ENCODE results near the gene DDX27.
A peak's percentile ranks its signal among the peaks of the same experiment; 100 is the strongest.

The DDX27 gene

GRCh38 chr20:49228676-49229075 is 9.5 kb downstream of the DDX27 start:
- no peaks in the 10 kb centered on the region for H3K9me3 ChIP-seq (ENCODE audit: control insufficient read depth in 1 of 2, low read length in 2 of 2)
- H3K4me3 ChIP-seq (ENCODE audit: low read depth in 1 of 2, low read length in 2 of 2): no peak overlapping the region
- H3K36me3 ChIP-seq (ENCODE audit: control insufficient read depth in 1 of 2, insufficient read depth in 2 of 2, low read length in 2 of 2): peaks cover 44 to 81% of the 10 kb centered on the region in 2 donors
- no peak overlapping the region for H3K27ac ChIP-seq (ENCODE audit: low read depth, low read length)
- H3K4me1 ChIP-seq (ENCODE audit: control insufficient read depth in 1 of 2, insufficient read depth in 2 of 2, low read length in 2 of 2): peaks cover 13 to 15% of the 10 kb centered on the region in 2 donors
- H3K27me3 ChIP-seq (ENCODE audit: control insufficient read depth in 1 of 2, insufficient read depth in 2 of 2, low read length in 2 of 2): no peaks in the 10 kb centered on the region
- no peak overlapping the region for H3K9ac ChIP-seq (ENCODE audit: low read depth in 1 of 2, low read length in 2 of 2)

DNA sequence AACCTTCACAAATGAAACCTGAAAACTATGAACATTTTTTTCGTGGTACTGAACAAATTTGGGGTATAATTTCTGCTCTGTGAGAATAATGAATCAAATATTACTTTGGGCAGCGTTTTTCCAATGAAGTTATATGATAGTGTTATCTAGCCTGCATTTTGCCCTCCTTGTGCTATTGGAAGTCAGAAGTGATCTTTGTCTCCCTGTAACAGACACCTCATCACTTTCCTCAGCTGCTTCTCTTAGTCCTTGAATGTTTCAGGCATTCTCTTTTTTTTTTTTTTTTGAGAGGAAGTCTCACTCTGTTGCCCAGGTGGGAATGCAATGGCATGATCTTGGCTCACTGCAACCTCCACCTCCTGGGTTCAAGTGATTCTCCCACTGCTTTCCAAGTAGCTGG is 10.2 kb downstream of the DDX27 start:
- Histone ChIP-seq H3K9me3 (ENCODE audit: control insufficient read depth in 1 of 2, low read length in 2 of 2) (no peaks in the 10 kb centered on the region), H3K4me1 (ENCODE audit: control insufficient read depth in 1 of 2, insufficient read depth in 2 of 2, low read length in 2 of 2) (peaks cover 13 to 15% of the 10 kb centered on the region in 2 donors), H3K27me3 (ENCODE audit: control insufficient read depth in 1 of 2, insufficient read depth in 2 of 2, low read length in 2 of 2) (no peaks in the 10 kb centered on the region), H3K9ac (ENCODE audit: low read depth in 1 of 2, low read length in 2 of 2) (no peak overlapping the region), H3K27ac (ENCODE audit: low read depth, low read length) (no peak overlapping the region), H3K4me3 (ENCODE audit: low read depth in 1 of 2, low read length in 2 of 2) (no peak overlapping the region), H3K36me3 (ENCODE audit: control insufficient read depth in 1 of 2, insufficient read depth in 2 of 2, low read length in 2 of 2) (peaks cover 44 to 81% of the 10 kb centered on the region in 2 donors)

GRCh38 chr20:49230021-49230420 is 10.8 kb downstream of the DDX27 start:
- H3K36me3 ChIP-seq (ENCODE audit: control insufficient read depth in 1 of 2, insufficient read depth in 2 of 2, low read length in 2 of 2): peaks cover 45 to 81% of the 10 kb centered on the region in 2 donors
- H3K9ac ChIP-seq (ENCODE audit: low read depth in 1 of 2, low read length in 2 of 2): no peak overlapping the region
- no peak overlapping the region for H3K27ac ChIP-seq (ENCODE audit: low read depth, low read length)

DNA sequence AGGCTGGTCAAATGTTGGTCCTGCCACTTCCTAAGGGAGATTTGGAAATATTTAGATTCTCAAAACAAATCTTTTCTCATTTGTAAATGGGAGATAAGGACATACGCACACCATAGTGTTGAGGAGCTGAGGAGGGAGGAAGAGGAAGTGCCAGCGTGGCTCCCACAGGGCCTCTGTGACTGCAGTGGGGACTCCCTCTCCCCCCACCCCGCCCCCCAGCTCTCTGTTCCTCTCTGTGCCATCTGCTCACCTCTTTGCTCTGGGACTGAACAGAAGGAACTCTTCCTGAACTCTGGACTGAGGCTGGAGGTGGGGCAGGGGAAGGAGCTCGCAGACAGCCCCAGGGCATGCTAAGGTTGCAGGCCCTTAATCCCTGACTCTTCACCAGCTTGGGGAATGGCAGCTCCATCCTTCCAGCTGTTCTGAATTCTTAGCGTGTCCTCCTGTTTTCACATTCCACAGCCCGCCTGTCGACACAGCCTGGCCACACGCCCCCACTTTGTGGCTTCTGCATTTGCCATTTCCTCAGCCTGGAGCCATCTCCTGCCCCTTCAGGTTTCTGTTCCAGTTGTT is 11.4 kb downstream of the DDX27 start:
- H3K9ac ChIP-seq (ENCODE audit: low read depth in 1 of 2, low read length in 2 of 2): no peak overlapping the region
- peak overlapping the region; percentile 14 for H3K27ac ChIP-seq (ENCODE audit: low read depth, low read length)

More at GRCh38 chr20:49230021-49230420, 10.8 kb downstream of the DDX27 start:
- Histone ChIP-seq H3K4me3 (ENCODE audit: low read depth in 1 of 2, low read length in 2 of 2) (no peak overlapping the region), H3K4me1 (ENCODE audit: control insufficient read depth in 1 of 2, insufficient read depth in 2 of 2, low read length in 2 of 2) (peaks cover 13 to 15% of the 10 kb centered on the region in 2 donors), H3K27me3 (ENCODE audit: control insufficient read depth in 1 of 2, insufficient read depth in 2 of 2, low read length in 2 of 2) (no peaks in the 10 kb centered on the region), H3K9me3 (ENCODE audit: control insufficient read depth in 1 of 2, low read length in 2 of 2) (no peaks in the 10 kb centered on the region)

DNA sequence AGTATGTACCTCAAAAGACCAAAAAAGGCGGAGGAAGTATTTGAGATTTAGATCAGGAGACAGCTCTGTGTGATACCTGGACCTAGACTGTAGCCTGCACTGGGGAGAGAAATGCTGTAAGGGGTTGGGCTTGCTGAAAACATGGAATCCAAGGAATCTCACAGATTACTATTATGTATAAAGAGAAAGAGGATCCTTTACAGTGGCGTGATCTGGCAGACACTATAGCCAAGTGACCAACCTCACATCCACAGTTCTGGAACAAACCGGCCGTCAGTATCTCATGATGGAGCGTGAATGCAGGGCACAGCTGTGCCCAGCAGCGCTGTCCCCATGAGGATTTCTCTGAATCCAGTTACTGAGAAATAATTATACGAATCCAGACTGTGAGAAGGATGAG is 12.3 kb downstream of the DDX27 start:
- Histone ChIP-seq H3K36me3 (ENCODE audit: control insufficient read depth in 1 of 2, insufficient read depth in 2 of 2, low read length in 2 of 2) (peaks cover 47 to 80% of the 10 kb centered on the region in 2 donors), H3K27ac (ENCODE audit: low read depth, low read length) (no peak overlapping the region), H3K4me3 (ENCODE audit: low read depth in 1 of 2, low read length in 2 of 2) (no peak overlapping the region), H3K4me1 (ENCODE audit: control insufficient read depth in 1 of 2, insufficient read depth in 2 of 2, low read length in 2 of 2) (peaks cover 13 to 15% of the 10 kb centered on the region in 2 donors), H3K9ac (ENCODE audit: low read depth in 1 of 2, low read length in 2 of 2) (no peak overlapping the region), H3K9me3 (ENCODE audit: control insufficient read depth in 1 of 2, low read length in 2 of 2) (no peaks in the 10 kb centered on the region), H3K27me3 (ENCODE audit: control insufficient read depth in 1 of 2, insufficient read depth in 2 of 2, low read length in 2 of 2) (no peaks in the 10 kb centered on the region)

More for the DNA sequence above, 11.4 kb downstream of the DDX27 start:
- H3K9me3 ChIP-seq (ENCODE audit: control insufficient read depth in 1 of 2, low read length in 2 of 2): no peaks in the 10 kb centered on the region
- no peak overlapping the region for H3K4me3 ChIP-seq (ENCODE audit: low read depth in 1 of 2, low read length in 2 of 2)
- peaks cover 13 to 15% of the 10 kb centered on the region in 2 donors for H3K4me1 ChIP-seq (ENCODE audit: control insufficient read depth in 1 of 2, insufficient read depth in 2 of 2, low read length in 2 of 2)
- H3K36me3 ChIP-seq (ENCODE audit: control insufficient read depth in 1 of 2, insufficient read depth in 2 of 2, low read length in 2 of 2): peaks cover 48 to 80% of the 10 kb centered on the region in 2 donors
- no peaks in the 10 kb centered on the region for H3K27me3 ChIP-seq (ENCODE audit: control insufficient read depth in 1 of 2, insufficient read depth in 2 of 2, low read length in 2 of 2)

DNA sequence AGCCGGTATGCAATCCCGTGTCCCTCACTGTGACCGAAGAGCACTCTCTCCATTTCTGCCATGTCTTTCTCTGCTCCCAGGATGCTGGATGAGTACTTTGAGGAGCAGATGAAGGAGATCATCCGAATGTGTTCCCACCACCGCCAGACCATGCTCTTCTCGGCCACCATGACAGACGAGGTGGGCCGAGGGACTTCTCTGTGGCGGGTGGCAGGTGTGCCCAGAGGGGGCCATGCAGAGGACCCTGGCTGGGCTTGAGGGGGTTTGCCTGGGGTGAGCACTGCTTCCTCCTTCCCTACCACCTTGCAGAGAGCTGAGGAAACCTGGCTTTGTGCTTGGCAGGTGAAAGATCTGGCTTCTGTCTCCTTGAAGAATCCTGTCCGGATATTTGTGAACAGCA is 14.0 kb downstream of the DDX27 start:
- H3K4me1 ChIP-seq (ENCODE audit: control insufficient read depth in 1 of 2, insufficient read depth in 2 of 2, low read length in 2 of 2): peaks cover 13 to 23% of the 10 kb centered on the region in 2 donors
- H3K36me3 ChIP-seq (ENCODE audit: control insufficient read depth in 1 of 2, insufficient read depth in 2 of 2, low read length in 2 of 2): peaks cover 50 to 80% of the 10 kb centered on the region in 2 donors
- H3K9ac ChIP-seq (ENCODE audit: low read depth in 1 of 2, low read length in 2 of 2): no peak overlapping the region

DNA sequence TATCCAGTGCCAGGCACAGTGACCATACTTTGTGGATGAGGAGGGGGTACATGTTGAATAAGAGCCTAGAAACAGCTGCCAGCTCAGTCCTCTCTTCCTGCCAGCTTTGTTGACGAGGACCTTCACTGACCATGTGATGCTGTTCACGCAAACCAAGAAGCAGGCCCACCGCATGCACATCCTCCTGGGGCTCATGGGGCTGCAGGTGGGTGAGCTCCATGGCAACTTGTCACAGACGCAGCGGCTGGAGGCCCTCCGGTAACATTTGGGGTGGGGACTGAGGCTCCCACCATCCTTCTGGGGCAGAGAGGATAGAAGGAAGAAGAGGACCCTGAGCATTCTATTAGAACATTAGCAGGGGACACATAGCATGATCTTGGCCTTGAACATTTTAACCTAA is 15.6 kb downstream of the DDX27 start:
- no peak overlapping the region for H3K4me3 ChIP-seq (ENCODE audit: low read depth in 1 of 2, low read length in 2 of 2)
- H3K9me3 ChIP-seq (ENCODE audit: control insufficient read depth in 1 of 2, low read length in 2 of 2): no peaks in the 10 kb centered on the region
- no peak overlapping the region for H3K9ac ChIP-seq (ENCODE audit: low read depth in 1 of 2, low read length in 2 of 2)
- no peaks in the 10 kb centered on the region for H3K27me3 ChIP-seq (ENCODE audit: control insufficient read depth in 1 of 2, insufficient read depth in 2 of 2, low read length in 2 of 2)
- H3K27ac ChIP-seq (ENCODE audit: low read depth, low read length): no peak overlapping the region
- peaks cover 13 to 23% of the 10 kb centered on the region in 2 donors for H3K4me1 ChIP-seq (ENCODE audit: control insufficient read depth in 1 of 2, insufficient read depth in 2 of 2, low read length in 2 of 2)
- peaks cover 59 to 83% of the 10 kb centered on the region in 2 donors for H3K36me3 ChIP-seq (ENCODE audit: control insufficient read depth in 1 of 2, insufficient read depth in 2 of 2, low read length in 2 of 2)

More for the DNA sequence above, 14.0 kb downstream of the DDX27 start:
- H3K27me3 ChIP-seq (ENCODE audit: control insufficient read depth in 1 of 2, insufficient read depth in 2 of 2, low read length in 2 of 2): no peaks in the 10 kb centered on the region
- H3K27ac ChIP-seq (ENCODE audit: low read depth, low read length): no peak overlapping the region
- H3K9me3 ChIP-seq (ENCODE audit: control insufficient read depth in 1 of 2, low read length in 2 of 2): no peaks in the 10 kb centered on the region
- no peak overlapping the region for H3K4me3 ChIP-seq (ENCODE audit: low read depth in 1 of 2, low read length in 2 of 2)

DNA sequence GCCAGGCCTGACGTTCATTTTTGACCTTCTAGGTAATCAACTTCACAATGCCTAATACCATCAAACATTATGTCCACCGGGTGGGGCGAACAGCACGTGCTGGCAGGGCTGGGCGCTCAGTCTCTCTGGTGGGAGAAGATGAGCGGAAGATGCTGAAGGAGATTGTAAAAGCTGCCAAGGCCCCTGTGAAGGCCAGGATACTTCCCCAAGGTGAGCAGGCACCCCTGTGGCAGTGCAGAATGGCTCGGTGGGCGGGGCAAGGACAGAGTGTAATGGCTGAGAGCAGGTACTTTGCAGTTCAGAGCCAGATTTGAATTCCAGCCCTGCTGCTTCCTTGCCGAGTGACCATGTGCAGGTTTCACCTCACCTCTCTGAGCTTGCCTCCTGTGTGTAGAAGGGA is 17.1 kb downstream of the DDX27 start:
- Histone ChIP-seq H3K4me3 (ENCODE audit: low read depth in 1 of 2, low read length in 2 of 2) (no peak overlapping the region), H3K4me1 (ENCODE audit: control insufficient read depth in 1 of 2, insufficient read depth in 2 of 2, low read length in 2 of 2) (peaks cover 1 to 8% of the 10 kb centered on the region in 2 donors), H3K9ac (ENCODE audit: low read depth in 1 of 2, low read length in 2 of 2) (no peak overlapping the region), H3K27ac (ENCODE audit: low read depth, low read length) (no peak overlapping the region), H3K36me3 (ENCODE audit: control insufficient read depth in 1 of 2, insufficient read depth in 2 of 2, low read length in 2 of 2) (peaks cover 57 to 81% of the 10 kb centered on the region in 2 donors), H3K27me3 (ENCODE audit: control insufficient read depth in 1 of 2, insufficient read depth in 2 of 2, low read length in 2 of 2) (no peaks in the 10 kb centered on the region), H3K9me3 (ENCODE audit: control insufficient read depth in 1 of 2, low read length in 2 of 2) (no peaks in the 10 kb centered on the region)

DNA sequence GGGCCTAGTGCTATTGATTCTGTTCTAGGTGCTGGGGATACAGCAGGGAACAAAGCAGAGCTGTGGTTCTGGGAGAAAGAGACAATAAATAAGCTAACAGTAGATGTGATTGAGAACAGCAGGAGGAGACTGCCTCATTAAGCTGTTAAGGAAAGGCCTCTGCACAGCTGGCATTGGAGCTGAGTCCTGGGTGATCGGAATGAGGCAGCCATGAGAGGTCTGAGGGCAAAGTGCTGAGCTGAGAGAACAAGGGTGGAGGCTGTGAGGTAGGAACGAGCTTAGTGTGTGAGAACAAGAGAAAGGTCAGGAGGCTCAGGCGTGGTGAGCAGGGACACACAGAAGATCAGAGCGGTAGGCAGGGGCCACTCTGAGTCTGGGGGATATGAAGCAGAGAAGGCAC is 18.3 kb downstream of the DDX27 start:
- Histone ChIP-seq H3K27me3 (ENCODE audit: control insufficient read depth in 1 of 2, insufficient read depth in 2 of 2, low read length in 2 of 2) (no peaks in the 10 kb centered on the region), H3K27ac (ENCODE audit: low read depth, low read length) (no peak overlapping the region), H3K36me3 (ENCODE audit: control insufficient read depth in 1 of 2, insufficient read depth in 2 of 2, low read length in 2 of 2) (peaks cover 61 to 86% of the 10 kb centered on the region in 2 donors), H3K4me1 (ENCODE audit: control insufficient read depth in 1 of 2, insufficient read depth in 2 of 2, low read length in 2 of 2) (peaks cover 0 to 8% of the 10 kb centered on the region in 2 donors), H3K9me3 (ENCODE audit: control insufficient read depth in 1 of 2, low read length in 2 of 2) (no peaks in the 10 kb centered on the region), H3K4me3 (ENCODE audit: low read depth in 1 of 2, low read length in 2 of 2) (no peak overlapping the region), H3K9ac (ENCODE audit: low read depth in 1 of 2, low read length in 2 of 2) (no peak overlapping the region)

GRCh38 chr20:49245921-49246740 is 26.9 kb downstream of the DDX27 start:
- H3K27me3 ChIP-seq (ENCODE audit: control insufficient read depth in 1 of 2, insufficient read depth in 2 of 2, low read length in 2 of 2): no peaks in the 10 kb centered on the region
- no peaks in the 10 kb centered on the region for H3K4me1 ChIP-seq (ENCODE audit: control insufficient read depth in 1 of 2, insufficient read depth in 2 of 2, low read length in 2 of 2)
- no peaks in the 10 kb centered on the region for H3K9me3 ChIP-seq (ENCODE audit: control insufficient read depth in 1 of 2, low read length in 2 of 2)
- H3K4me3 ChIP-seq (ENCODE audit: low read depth in 1 of 2, low read length in 2 of 2): no peak overlapping the region
- no peak overlapping the region for H3K9ac ChIP-seq (ENCODE audit: low read depth in 1 of 2, low read length in 2 of 2)
- H3K36me3 ChIP-seq (ENCODE audit: control insufficient read depth in 1 of 2, insufficient read depth in 2 of 2, low read length in 2 of 2): peaks cover 65 to 87% of the 10 kb centered on the region in 2 donors
- H3K27ac ChIP-seq (ENCODE audit: low read depth, low read length): no peak overlapping the region

Measured in duodenal mucosa (tissue), 2 donors.